H1 (cell line): ENCODE measurements around the gene RSAD1. TPM values are rescaled to one million over a fixed set of nuclear protein-coding genes. Genes with fewer than 3 reads are reported as not detected.

Experiments used
- CTCF ChIA-PET: fragments of 300-600 bp; sonication (Branson Sonifier 250); formaldehyde crosslinking; loops from one replicate; lab custom pipeline; 2021; ENCODE audit not compliant: partially characterized antibody; lab: Charles Lee
- POLR2A ChIA-PET: fragments of 300-600 bp; sonication (Branson Sonifier 250); formaldehyde crosslinking; loops from one replicate; lab custom pipeline; 2021; ENCODE audit warnings: inconsistent platforms; ENCODE audit not compliant: partially characterized antibody; lab: Charles Lee
- DNase-seq, 2 experiments: peaks; one replicate each; pipeline versions ENCODE4 v3.0.0 to v3.0.0-alpha.2; 2010 to 2022; ENCODE audit warnings: low spot score in 2 of 2, low read depth in 1 of 2, mixed read lengths in 1 of 2
- FAIRE-seq: peaks from 2 replicates; lab custom pipeline; 2011; peaks lifted over from hg19 to GRCh38; lab: Jason Lieb, UNC
- H2AFZ ChIP-seq: 2 replicates; pipeline ENCODE4 v1.8.1; 2012; ENCODE audit warnings: low read length, inconsistent platforms
- H2AK5ac ChIP-seq: 2 replicates; pipeline ENCODE4 v1.6.1; 2013; ENCODE audit warnings: low read depth, low read length
- H2BK120ac ChIP-seq: replicated peaks from 2 replicates; pipeline ENCODE3; 2013; ENCODE audit warnings: low read depth, low read length, inconsistent platforms
- H2BK12ac ChIP-seq: 2 replicates; pipeline ENCODE4 v1.6.1; 2013; ENCODE audit warnings: low read depth, low read length
- H2BK15ac ChIP-seq: 2 replicates; pipeline ENCODE4 v1.6.1; 2013; ENCODE audit warnings: low read length
- H2BK20ac ChIP-seq: 2 replicates; pipeline ENCODE4 v1.6.1; 2013; ENCODE audit warnings: low read length
- H2BK5ac ChIP-seq: 2 replicates; pipeline ENCODE4 v1.6.1; 2013; ENCODE audit warnings: low read depth, low read length
- H3K14ac ChIP-seq: 2 replicates; pipeline ENCODE4 v1.6.1; 2013; ENCODE audit warnings: inconsistent platforms; ENCODE audit not compliant: insufficient read length
- H3K18ac ChIP-seq: 2 replicates; pipeline ENCODE4 v1.6.1; 2013; ENCODE audit warnings: low read length; ENCODE audit errors: extremely low read depth
- H3K23ac ChIP-seq: 2 replicates; pipeline ENCODE4 v1.6.1; 2013; ENCODE audit warnings: inconsistent platforms; ENCODE audit not compliant: insufficient read length
- H3K23me2 ChIP-seq: 2 replicates; pipeline ENCODE4 v1.6.1; 2013; ENCODE audit warnings: low read depth, low read length
- H3K27ac ChIP-seq: 2 replicates; pipeline ENCODE4 v1.6.1; 2011; ENCODE audit warnings: low read depth, low read length, inconsistent platforms
- H3K27me3 ChIP-seq, 4 experiments: replicated peaks in 1 of 4; 1 replicate in 1 of 4; 2 replicates in 3 of 4; pipeline versions ENCODE4 v1.6.1 to v1.8.1; 2011 to 2013; ENCODE audit warnings: low read length in 3 of 4, mild to moderate bottlenecking in 3 of 4, inconsistent platforms in 2 of 4, mixed read lengths in 2 of 4, moderate library complexity in 1 of 4; ENCODE audit not compliant: control insufficient read depth in 3 of 4, insufficient read depth in 3 of 4; ENCODE audit errors: extremely low read depth in 1 of 4
- H3K36me3 ChIP-seq, 4 experiments: 2 replicates each; pipeline versions ENCODE4 v1.6.1 to v1.8.1; 2011 to 2013; ENCODE audit warnings: mild to moderate bottlenecking in 4 of 4, low read length in 3 of 4, moderate library complexity in 2 of 4, control low read depth in 1 of 4, inconsistent platforms in 1 of 4; ENCODE audit not compliant: insufficient read depth in 4 of 4, control insufficient read depth in 2 of 4
- H3K4ac ChIP-seq: replicated peaks from 2 replicates; pipeline ENCODE3; 2013; ENCODE audit warnings: low read length, low read depth, mixed read lengths, inconsistent platforms; ENCODE audit not compliant: insufficient read length
- H3K4me1 ChIP-seq, 4 experiments: replicated peaks in 1 of 4; 1 replicate in 1 of 4; 2 replicates in 3 of 4; pipeline versions ENCODE4 v1.6.1 to v1.8.1; 2011 to 2013; ENCODE audit warnings: low read length in 3 of 4, inconsistent platforms in 2 of 4, mixed read lengths in 1 of 4; ENCODE audit not compliant: insufficient read depth in 4 of 4, control insufficient read depth in 3 of 4
- H3K4me2 ChIP-seq, 2 experiments: 2 replicates each; pipeline versions ENCODE4 v1.6.1 to v1.8.1; 2011 to 2013; ENCODE audit warnings: low read depth in 2 of 2, low read length in 2 of 2, control low read depth in 1 of 2, inconsistent platforms in 1 of 2, mild to moderate bottlenecking in 1 of 2; ENCODE audit not compliant: insufficient read depth in 1 of 2
- H3K4me3 ChIP-seq, 4 experiments: fragments of 200-600, 300-600 bp in 1 of 4; sonication (generic), shearing (Covaris generic), sonication (Bioruptor Twin) in 1 of 4; 2 replicates each; pipeline versions ENCODE4 v1.5.1 to v1.8.1; 2011 to 2016; ENCODE audit warnings: low read length in 4 of 4, low read depth in 3 of 4, control low read depth in 2 of 4, inconsistent platforms in 2 of 4, mild to moderate bottlenecking in 2 of 4, mixed read lengths in 1 of 4, moderate library complexity in 1 of 4; ENCODE audit not compliant: insufficient read depth in 2 of 4; ENCODE audit errors: extremely low read depth in 1 of 4
- H3K56ac ChIP-seq: replicated peaks from 2 replicates; pipeline ENCODE3; 2013; ENCODE audit warnings: low read depth, mild to moderate bottlenecking, mixed read lengths, low read length, inconsistent platforms; ENCODE audit not compliant: insufficient read length
- H3K79me1 ChIP-seq: 2 replicates; pipeline ENCODE4 v1.6.1; 2013; ENCODE audit warnings: low read depth, low read length, control low read depth
- H3K79me2 ChIP-seq, 2 experiments: 2 replicates each; pipeline versions ENCODE4 v1.6.1 to v1.8.1; 2012 to 2013; ENCODE audit warnings: low read length in 2 of 2, mild to moderate bottlenecking in 2 of 2, inconsistent platforms in 1 of 2; ENCODE audit not compliant: insufficient read depth in 2 of 2, control insufficient read depth in 1 of 2
- H3K9ac ChIP-seq, 4 experiments: replicated peaks in 1 of 4; 1 replicate in 1 of 4; 2 replicates in 3 of 4; pipeline versions ENCODE4 v1.6.1 to v1.8.1; 2011 to 2013; ENCODE audit warnings: low read depth in 3 of 4, low read length in 3 of 4, control low read depth in 2 of 4, mild to moderate bottlenecking in 2 of 4, moderate library complexity in 2 of 4, inconsistent platforms in 1 of 4; ENCODE audit errors: extremely low read depth in 1 of 4
- H3K9me3 ChIP-seq, 2 experiments: 2 replicates each; pipeline versions ENCODE4 v1.6.1 to v1.8.1; 2012 to 2013; ENCODE audit warnings: mild to moderate bottlenecking in 2 of 2, moderate library complexity in 2 of 2, control low read depth in 1 of 2, inconsistent platforms in 1 of 2, low read depth in 1 of 2, low read length in 1 of 2, mixed read lengths in 1 of 2; ENCODE audit not compliant: insufficient read depth in 2 of 2
- H4K20me1 ChIP-seq, 2 experiments: replicated peaks in 1 of 2; 2 replicates each; pipeline versions ENCODE3 to v1.8.1; 2011 to 2013; ENCODE audit warnings: inconsistent platforms in 2 of 2, low read length in 2 of 2, mild to moderate bottlenecking in 1 of 2; ENCODE audit not compliant: insufficient read depth in 2 of 2, control insufficient read depth in 1 of 2
- H4K5ac ChIP-seq: 2 replicates; pipeline ENCODE4 v1.6.1; 2013; ENCODE audit warnings: low read length, low read depth, mixed read lengths, inconsistent platforms; ENCODE audit not compliant: insufficient read length
- H4K8ac ChIP-seq: 2 replicates; pipeline ENCODE4 v1.8.0; 2013; ENCODE audit warnings: mild to moderate bottlenecking, moderate library complexity, low read length, inconsistent platforms; ENCODE audit not compliant: insufficient read depth; ENCODE audit errors: extremely low read depth
- H4K91ac ChIP-seq: replicated peaks from 2 replicates; pipeline ENCODE3; 2013; ENCODE audit warnings: low read length, mixed read lengths, inconsistent platforms; ENCODE audit not compliant: insufficient read length
- BCL11A ChIP-seq, 2 experiments: IDR thresholded peaks; one replicate each; pipeline ENCODE4 v1.6.1; 2011; ENCODE audit warnings: low read depth in 2 of 2, low read length in 2 of 2, mild to moderate bottlenecking in 2 of 2
- FOSL1 ChIP-seq: IDR thresholded peaks from 2 replicates; pipeline ENCODE4 v1.6.1; 2011; ENCODE audit warnings: mild to moderate bottlenecking, low read depth, low read length, moderate library complexity; ENCODE audit not compliant: insufficient read depth
- HDAC6 ChIP-seq: IDR thresholded peaks from one replicate; pipeline ENCODE4 v1.7.1; 2012; ENCODE audit warnings: low read depth, mild to moderate bottlenecking, inconsistent platforms, low read length, moderate library complexity
- JUN ChIP-seq: IDR thresholded peaks from 2 replicates; pipeline ENCODE4 v1.6.1; 2011; ENCODE audit warnings: low read depth, mild to moderate bottlenecking, improper control_type of control experiment, low read length
- SP1 ChIP-seq: IDR thresholded peaks from 2 replicates; pipeline ENCODE4 v1.6.1; 2011; ENCODE audit warnings: low read depth, low read length
- WGBS, 2 experiments: shearing (Covaris generic) in 1 of 2; methylation state at CpG; one replicate each; pipeline versions ENCODE4 v1.1.6 to v1.1.7; 2013 to 2015; ENCODE audit warnings: low lambda C conversion rate in 2 of 2, mixed read lengths in 2 of 2, inconsistent platforms in 1 of 2, low coverage in 1 of 2, missing lambda C conversion rate in 1 of 2; ENCODE audit not compliant: insufficient replicate concordance in 2 of 2, insufficient coverage in 1 of 2, insufficient read length in 1 of 2; ENCODE audit errors: extremely low coverage in 1 of 2, missing lambda C conversion rate in 1 of 2; 5-methylcytosine and 5-hydroxymethylcytosine counted together
- polyA plus RNA-seq, 7 experiments: library from polyadenylated mRNA; depleted of rRNA in 3 of 7; stranded (reverse) in 5 of 7; unstranded in 2 of 7; fragments of >200 nt in 5 of 7; fragments of 200-250 nt in 2 of 7; gene quantifications; 1 replicate in 5 of 7; 2 replicates in 1 of 7; 4 replicates in 1 of 7; pipeline versions ENCODE4 v1.2.1 to v1.2.3, GENCODE V29; 2011 to 2013; ENCODE audit warnings: missing spikeins in 2 of 7, mixed read lengths in 2 of 7
- total RNA-seq: library from RNA; stranded (reverse); fragmentation: NEBNext Ultra II Directional; extraction: Animal tissue kit (Norgen Biotek cat#: 25700); gene quantifications from 2 replicates; pipeline ENCODE4 v1.2.1, GENCODE V29; 2021
- TF ChIP-seq, protein P1 (sequence below): IDR thresholded peaks from 2 replicates; pipeline ENCODE4 v1.6.1; 2011; ENCODE audit warnings: low read depth, mild to moderate bottlenecking, low read length; ENCODE audit not compliant: insufficient read depth

RSAD1 gene
- total and polyA plus RNA-seq, 2 of the 8 experiments (the other 6 are each of a cell fraction or from before 2014, with no cell fraction given), result 17.9 to 33.5 TPM

GRCh38 chr17:50464121-50464520 lies 14.5 kb upstream of the RSAD1 start:
- POLR2A ChIA-PET, result no interaction called here
- CTCF ChIA-PET, result interaction anchor here (1.1 to 1.6 kb wide), 2 partner anchors 15 to 67 kb away, joined by 3 to 5 read pairs; partner anchors contain the start of gene LRRC59
- 84% methylated on average over 3 of the region's 3 CpGs; no CpG with 5 or more reads in 1 of the 2 experiments for WGBS, 2 experiments

More at GRCh38 chr17:50464121-50464520, 14.5 kb upstream of the RSAD1 start:
- Histone ChIP-seq H3K79me1 (no peaks in the 10 kb centered on the region), H3K4ac (no peak overlapping the region), H2BK5ac (no peak overlapping the region), H3K27me3 (peaks cover 8 to 22% (median 18%) of the 10 kb centered on the region in 4 experiments; a peak in 6 of 7 replicates), H3K4me1 (peaks cover 0 to 13% (median 7%) of the 10 kb centered on the region in 4 experiments; a peak in 4 of 7 replicates), H3K4me3 (no peak overlapping the region), H2AFZ (no peak overlapping the region)
- FAIRE-seq, result no peak
- no peak for TF ChIP-seq JUN
- TF ChIP-seq, protein P1, sequence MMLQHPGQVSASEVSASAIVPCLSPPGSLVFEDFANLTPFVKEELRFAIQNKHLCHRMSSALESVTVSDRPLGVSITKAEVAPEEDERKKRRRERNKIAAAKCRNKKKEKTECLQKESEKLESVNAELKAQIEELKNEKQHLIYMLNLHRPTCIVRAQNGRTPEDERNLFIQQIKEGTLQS, result no peak
- TF ChIP-seq FOSL1, result no peak
- TF ChIP-seq HDAC6, result no peak
- TF ChIP-seq BCL11A (IDR thresholded peaks at IDR 0.05; ENCODE audit: low read depth in 2 of 2, low read length in 2 of 2), result no peak
- no peak for TF ChIP-seq SP1
- TF ChIP-seq, all 59 proteins: peak for 0
- H2AK5ac ChIP-seq, result no peak overlapping the region
- H3K23ac ChIP-seq, result no peak overlapping the region
- no peak overlapping the region for H3K4me2 ChIP-seq
- H3K27ac ChIP-seq, result no peak overlapping the region
- no peak overlapping the region for H3K9ac ChIP-seq
- no peak overlapping the region for H2BK15ac ChIP-seq
- H4K5ac ChIP-seq, result no peak overlapping the region
- H3K56ac ChIP-seq, result no peak overlapping the region
- no peaks in the 10 kb centered on the region for H3K79me2 ChIP-seq
- no peaks in the 10 kb centered on the region; a peak in 1 of 8 replicates for H3K36me3 ChIP-seq
- H2BK20ac ChIP-seq, result no peak overlapping the region
- no peaks in the 10 kb centered on the region for H3K9me3 ChIP-seq
- no peak overlapping the region for H2BK120ac ChIP-seq
- H3K18ac ChIP-seq, result no peak overlapping the region
- no peak overlapping the region for H4K91ac ChIP-seq
- peaks cover 0 to 12% of the 10 kb centered on the region in 2 experiments for H4K20me1 ChIP-seq
- H4K8ac ChIP-seq, result no peak overlapping the region
- H3K14ac ChIP-seq, result no peak overlapping the region
- H3K23me2 ChIP-seq, result peaks cover 7% of the 10 kb centered on the region; the same call in 1 of the 2 replicates
- H2BK12ac ChIP-seq, result no peak overlapping the region
- no peak for DNase-seq
